Esophagus muscularis mucosa (tissue), 4 donors: Measurements from ENCODE around the gene MTCH1. TPM values are rescaled to one million over a fixed set of nuclear protein-coding genes. Genes with fewer than 3 reads are reported as not detected.

Experiments used
- DNase-seq: peaks from one replicate; pipeline ENCODE4 v3.0.0-alpha.2; 2017; ENCODE audit errors: extremely low spot score
- H3K27ac ChIP-seq, 4 donors: fragments of 200-600 bp; sonication (generic); replicated peaks in 1 of 4; 1 replicate in 3 of 4; 2 replicates in 1 of 4; pipeline ENCODE4 v1.5.1; 2016 to 2019; ENCODE audit warnings: mild to moderate bottlenecking in 1 of 4
- H3K27me3 ChIP-seq, 4 donors: fragments of 200-600 bp; sonication (generic); one replicate each; pipeline versions ENCODE4 v1.5.1 to v1.6.0; 2016 to 2019
- H3K36me3 ChIP-seq, 4 donors: fragments of 200-600 bp; sonication (generic); one replicate each; pipeline ENCODE4 v1.5.1; 2016 to 2019
- H3K4me1 ChIP-seq, 4 donors: fragments of 200-600 bp; sonication (generic); one replicate each; pipeline ENCODE4 v1.5.1; 2016 to 2019
- H3K4me3 ChIP-seq, 4 donors: fragments of 200-600 bp; sonication (generic); 1 replicate in 2 of 4; 2 replicates in 2 of 4; pipeline ENCODE4 v1.5.1; 2016 to 2019; ENCODE audit warnings: mild to moderate bottlenecking in 4 of 4, moderate library complexity in 1 of 4
- H3K9me3 ChIP-seq, 4 donors: fragments of 200-600 bp; sonication (generic); 1 replicate in 3 of 4; 2 replicates in 1 of 4; pipeline ENCODE4 v1.5.1; 2016 to 2019
- EP300 ChIP-seq: sonication (generic); formaldehyde crosslinking; IDR thresholded peaks from one replicate; pipeline ENCODE4 v1.6.1; 2017; ENCODE audit warnings: antibody characterized with exemption
- POLR2A ChIP-seq: fragments of 450-650 bp; IDR thresholded peaks from one replicate; pipeline ENCODE4 v1.6.1; 2017; ENCODE audit warnings: antibody characterized with exemption, moderate library complexity, mild to moderate bottlenecking, low read depth
- POLR2AphosphoS5 ChIP-seq, 2 donors: sonication (generic); formaldehyde crosslinking; IDR thresholded peaks; one replicate each; pipeline ENCODE4 v1.6.1; 2017; ENCODE audit warnings: antibody characterized with exemption in 2 of 2
- WGBS: methylation state at CpG from one replicate; pipeline ENCODE4 v1.1.5; 2018; 5-methylcytosine and 5-hydroxymethylcytosine counted together
- intact Hi-C: fragments of 100-400 bp; cut with DNase I; formaldehyde crosslinking; loops from one replicate; pipeline ENCODE4 v1.15.1; 2023
- total RNA-seq, 4 donors: library from RNA; depleted of rRNA; stranded (reverse); fragments of >200 nt; gene quantifications; one replicate each; pipeline versions ENCODE4 v1.1.0 to v1.2.1, GENCODE V29; 2016
- TF ChIP-seq, protein P1 (sequence below), 3 experiments: fragments of 200-600 bp in 2 of 3; fragments of 450-650 bp in 1 of 3; sonication (generic) in 2 of 3; IDR thresholded peaks; one replicate each; pipeline ENCODE4 v1.5.1; 2017 to 2019; ENCODE audit warnings: antibody characterized with exemption in 3 of 3, mild to moderate bottlenecking in 2 of 3, moderate library complexity in 1 of 3

MTCH1 gene
- total RNA-seq, 4 donors from 2014 or later = 205 to 258 (median 232) TPM

DNA sequence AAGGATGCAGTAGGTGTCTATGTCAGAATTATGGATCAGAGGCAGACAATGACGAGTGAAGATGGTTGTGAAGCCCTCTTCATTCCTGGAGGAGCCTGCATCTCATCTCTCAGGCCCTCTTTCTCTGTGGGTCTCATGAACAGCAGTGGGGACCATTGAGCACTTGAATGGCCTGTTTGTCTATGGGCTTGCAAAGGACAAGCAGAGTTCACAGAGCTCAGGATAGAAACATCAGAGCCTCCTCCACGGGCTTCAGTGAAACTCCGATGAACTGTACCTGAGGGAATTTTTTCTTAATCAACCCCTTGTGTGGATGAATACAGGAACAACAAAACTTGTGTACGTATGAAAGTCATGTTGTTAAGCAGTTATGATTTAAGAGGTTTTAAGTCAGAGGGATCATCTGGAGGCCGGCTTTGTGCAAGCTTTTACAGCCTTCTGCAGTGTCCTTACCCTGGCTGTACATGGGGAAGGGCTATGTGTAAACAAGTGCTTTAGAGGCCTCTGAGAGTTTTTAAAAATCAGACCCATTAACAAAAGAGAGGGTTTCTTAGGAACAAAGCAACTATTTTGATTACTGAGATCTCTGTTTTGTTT lies 61.1 kb downstream of the MTCH1 start:
- no peak for DNase-seq
- H3K27ac ChIP-seq = no peak overlapping the region
- WGBS = 81% methylated on average over 5 of the region's 5 CpGs
- TF ChIP-seq POLR2AphosphoS5 (IDR thresholded peaks at IDR 0.05) (no peak), EP300 (no peak), POLR2A (no peak)
- TF ChIP-seq, protein P1, sequence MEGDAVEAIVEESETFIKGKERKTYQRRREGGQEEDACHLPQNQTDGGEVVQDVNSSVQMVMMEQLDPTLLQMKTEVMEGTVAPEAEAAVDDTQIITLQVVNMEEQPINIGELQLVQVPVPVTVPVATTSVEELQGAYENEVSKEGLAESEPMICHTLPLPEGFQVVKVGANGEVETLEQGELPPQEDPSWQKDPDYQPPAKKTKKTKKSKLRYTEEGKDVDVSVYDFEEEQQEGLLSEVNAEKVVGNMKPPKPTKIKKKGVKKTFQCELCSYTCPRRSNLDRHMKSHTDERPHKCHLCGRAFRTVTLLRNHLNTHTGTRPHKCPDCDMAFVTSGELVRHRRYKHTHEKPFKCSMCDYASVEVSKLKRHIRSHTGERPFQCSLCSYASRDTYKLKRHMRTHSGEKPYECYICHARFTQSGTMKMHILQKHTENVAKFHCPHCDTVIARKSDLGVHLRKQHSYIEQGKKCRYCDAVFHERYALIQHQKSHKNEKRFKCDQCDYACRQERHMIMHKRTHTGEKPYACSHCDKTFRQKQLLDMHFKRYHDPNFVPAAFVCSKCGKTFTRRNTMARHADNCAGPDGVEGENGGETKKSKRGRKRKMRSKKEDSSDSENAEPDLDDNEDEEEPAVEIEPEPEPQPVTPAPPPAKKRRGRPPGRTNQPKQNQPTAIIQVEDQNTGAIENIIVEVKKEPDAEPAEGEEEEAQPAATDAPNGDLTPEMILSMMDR (IDR thresholded peaks at IDR 0.05) = no peak
- intact Hi-C loops = no loop called here
- peaks cover 32 to 59% (median 54%) of the 10 kb centered on the region in 4 donors for H3K36me3 ChIP-seq
- peaks cover 23 to 45% (median 33%) of the 10 kb centered on the region in 4 donors for H3K4me1 ChIP-seq
- no peak overlapping the region for H3K4me3 ChIP-seq
- no peaks in the 10 kb centered on the region for H3K27me3 ChIP-seq
- no peaks in the 10 kb centered on the region for H3K9me3 ChIP-seq

DNA sequence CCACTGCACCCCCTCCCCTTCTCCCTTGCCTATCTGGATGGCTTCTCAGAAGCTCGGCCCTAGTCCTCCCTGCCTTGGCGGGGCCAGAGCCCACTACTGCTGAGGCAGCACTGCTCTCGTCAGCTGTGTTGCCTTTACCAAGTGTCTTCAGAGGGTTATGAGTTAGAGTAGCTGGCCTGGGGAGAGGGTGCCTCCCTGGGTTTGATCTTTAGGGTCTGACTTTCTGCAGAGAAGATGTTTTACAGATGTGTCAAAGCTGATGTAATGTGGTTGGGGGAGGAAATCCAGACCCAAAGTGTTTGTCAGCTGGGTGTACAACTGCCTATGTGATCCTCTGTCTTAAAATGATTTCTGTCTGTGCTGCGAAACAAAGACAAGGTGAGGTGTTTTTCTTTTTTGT lies 61.9 kb downstream of the MTCH1 start:
- Histone ChIP-seq H3K27ac (no peak overlapping the region), H3K36me3 (peaks cover 32 to 66% (median 58%) of the 10 kb centered on the region in 4 donors), H3K27me3 (no peaks in the 10 kb centered on the region), H3K4me3 (no peak overlapping the region), H3K9me3 (no peaks in the 10 kb centered on the region), H3K4me1 (peaks cover 29 to 45% (median 32%) of the 10 kb centered on the region in 4 donors)
- intact Hi-C loops = no loop called here
- no peak for DNase-seq
- WGBS = 83% methylated on average over 4 of the region's 4 CpGs
- no peak for TF ChIP-seq POLR2AphosphoS5 (IDR thresholded peaks at IDR 0.05)
- TF ChIP-seq POLR2A = no peak
- TF ChIP-seq, protein P1 (IDR thresholded peaks at IDR 0.05) = no peak
- no peak for TF ChIP-seq EP300

DNA sequence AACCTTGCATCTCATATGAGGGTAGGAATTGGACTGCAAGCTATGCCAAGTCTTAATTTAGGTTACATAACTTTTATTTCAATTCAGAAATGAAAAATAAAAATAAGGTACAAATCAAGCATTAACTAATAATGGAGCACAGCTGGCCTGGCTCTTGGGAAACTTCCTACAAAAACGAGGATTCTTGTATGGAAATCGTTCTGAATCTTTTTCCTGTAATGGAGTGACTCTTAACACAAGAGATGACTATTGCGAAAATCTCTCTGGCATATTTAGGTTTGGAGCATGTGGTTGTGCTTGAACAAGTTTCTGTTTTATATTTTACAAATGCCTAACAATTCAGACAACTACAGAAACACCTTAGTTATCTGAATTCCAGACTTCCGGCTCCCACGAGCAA lies 65.5 kb downstream of the MTCH1 start:
- Histone ChIP-seq H3K4me1 (peaks cover 32 to 48% (median 36%) of the 10 kb centered on the region in 4 donors), H3K27me3 (no peaks in the 10 kb centered on the region), H3K4me3 (no peak overlapping the region), H3K36me3 (peaks cover 44 to 97% (median 85%) of the 10 kb centered on the region in 4 donors), H3K9me3 (no peaks in the 10 kb centered on the region), H3K27ac (peak overlapping the region; percentile 25 to 75 (median 33))
- 75% methylated on average over 5 of the region's 5 CpGs for WGBS
- no peak for DNase-seq
- intact Hi-C loops = no loop called here
- TF ChIP-seq EP300 (no peak), POLR2A (no peak), POLR2AphosphoS5 (IDR thresholded peaks at IDR 0.05) (no peak)
- TF ChIP-seq, protein P1 (IDR thresholded peaks at IDR 0.05) = no peak

DNA sequence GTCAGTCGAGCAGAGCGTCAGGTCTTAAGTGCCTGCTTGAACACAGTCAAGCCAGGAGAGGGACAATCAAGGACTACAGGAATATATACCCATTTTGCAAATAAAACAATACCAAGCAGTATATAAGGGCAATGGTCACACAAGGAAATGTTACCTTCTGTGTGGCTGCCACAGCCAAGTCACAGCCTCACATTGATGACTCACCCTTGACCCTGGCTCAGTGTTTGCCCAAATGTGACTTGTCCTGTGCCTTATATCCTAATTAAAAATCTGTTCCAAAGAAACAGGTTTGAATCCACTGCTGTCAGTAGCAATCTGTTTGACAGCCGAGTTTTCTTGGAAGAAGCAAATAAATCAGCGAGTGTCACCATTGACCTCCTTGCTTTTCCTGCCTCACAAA lies 65.9 kb downstream of the MTCH1 start:
- peak overlapping the region in 3 of 4 donors; percentile 15 to 75 (median 25) for H3K27ac ChIP-seq
- no peaks in the 10 kb centered on the region for H3K27me3 ChIP-seq
- WGBS = 92% methylated on average over 4 of the region's 4 CpGs
- H3K9me3 ChIP-seq = no peaks in the 10 kb centered on the region
- peaks cover 44 to 97% (median 85%) of the 10 kb centered on the region in 4 donors for H3K36me3 ChIP-seq
- TF ChIP-seq EP300 (no peak), POLR2AphosphoS5 (IDR thresholded peaks at IDR 0.05) (no peak), POLR2A (no peak)
- TF ChIP-seq, protein P1 (IDR thresholded peaks at IDR 0.05) = no peak
- H3K4me1 ChIP-seq = peaks cover 32 to 48% (median 36%) of the 10 kb centered on the region in 4 donors
- intact Hi-C loops = no loop called here
- no peak for DNase-seq
- no peak overlapping the region for H3K4me3 ChIP-seq

Other genes starting within 250 kb of the MTCH1 start
- 1 to 10 TPM; 2.1 to 4.6 (median 2.6) TPM for gene CPNE5, start 146.8 kb downstream of the MTCH1 start, total RNA-seq
- gene PPIL1, start 111.4 kb downstream of the MTCH1 start, total RNA-seq = 10 to 100 TPM; 17.6 to 30.3 (median 25.4) TPM
- gene C6orf89, start 100.2 kb downstream of the MTCH1 start, total RNA-seq = 10 to 100 TPM; 56.5 to 66.2 (median 59.0) TPM
- 10 to 100 TPM; 44.8 to 64.3 (median 56.9) TPM for gene PI16, start 31.5 kb downstream of the MTCH1 start, total RNA-seq
- gene FGD2, start 19.5 kb upstream of the MTCH1 start, total RNA-seq = 10 to 100 TPM; 13.9 to 23.1 (median 19.3) TPM
- gene PIM1, start 184.0 kb upstream of the MTCH1 start, total RNA-seq = 100 to 1,000 TPM in 1 of 4 donors, 10 to 100 TPM in 3; 26.0 to 176 (median 26.5) TPM